GM23248 (cell line): ENCODE measurements around the gene FMR1NB.

Experiments used
- EZH2 ChIP-seq: fragments of 200-600 bp; sonication (generic); IDR thresholded peaks from 2 replicates; pipeline ENCODE4 v1.6.1; 2018; ENCODE audit warnings: antibody characterized with exemption, mild to moderate bottlenecking; ENCODE audit not compliant: insufficient read depth, poor library complexity, severe bottlenecking
- EZH2phosphoT487 ChIP-seq: fragments of 200-600 bp; sonication (generic); IDR thresholded peaks from 2 replicates; pipeline ENCODE4 v1.6.1; 2018; ENCODE audit warnings: antibody characterized with exemption, moderate library complexity, mild to moderate bottlenecking, low read depth; ENCODE audit not compliant: insufficient read depth

GRCh38 chrX:147958291-147958690 lies 22.8 kb upstream of the FMR1NB start:
- no peak for TF ChIP-seq EZH2
- no peak for TF ChIP-seq EZH2phosphoT487
